Activated CD8-positive, alpha-beta T cell treated with anti-CD3 and anti-CD28 coated beads, Interleukin-2, amount 10 ng/mL, durations not matched to agents 7 days and 5 days (primary cell): ENCODE measurements around the gene RPGRIP1L. TPM values are rescaled to one million over a fixed set of nuclear protein-coding genes. Genes with fewer than 3 reads are reported as not detected.

Experiments used
- ATAC-seq: fragments of 150-1000 bp; cut with Tn5 transposase; one replicate; pipeline ENCODE4 v1.10.0; 2021; ENCODE audit warnings: moderate library complexity
- CTCF ChIA-PET: fragments of 350-600 bp; sonication (Branson Sonifier 250); formaldehyde crosslinking; loops from one replicate; lab custom pipeline; 2021; ENCODE audit warnings: antibody characterized with exemption; lab: Charles Lee
- POLR2A ChIA-PET: fragments of 350-600 bp; sonication (Branson Sonifier 250); formaldehyde crosslinking; loops from one replicate; lab custom pipeline; 2021; ENCODE audit warnings: antibody characterized with exemption; lab: Charles Lee
- DNase-seq: peaks from one replicate; pipeline ENCODE4 v3.0.0-alpha.2; 2020
- H3K27ac Mint-ChIP-seq: one replicate; pipeline ENCODE4 v1.8.0; 2021; ENCODE audit warnings: mild to moderate bottlenecking, mixed read lengths
- H3K27me3 Mint-ChIP-seq: one replicate; pipeline ENCODE4 v1.8.0; 2021; ENCODE audit warnings: low read depth, mixed read lengths
- H3K36me3 Mint-ChIP-seq: one replicate; pipeline ENCODE4 v1.8.0; 2021; ENCODE audit warnings: low read depth, mixed read lengths
- H3K4me1 Mint-ChIP-seq: one replicate; pipeline ENCODE4 v1.8.0; 2021; ENCODE audit warnings: low read depth, mixed read lengths
- H3K4me3 Mint-ChIP-seq: one replicate; pipeline ENCODE4 v1.8.0; 2021; ENCODE audit warnings: mild to moderate bottlenecking, mixed read lengths
- H3K9me3 Mint-ChIP-seq: one replicate; pipeline ENCODE4 v1.8.0; 2022; ENCODE audit warnings: mixed read lengths; ENCODE audit not compliant: insufficient read depth
- total RNA-seq, 2 experiments: library from RNA; stranded (reverse); gene quantifications; one replicate each; pipeline ENCODE4 v1.2.3, GENCODE V29; 2021

Gene RPGRIP1L
- total RNA-seq, 2 experiments from 2014 or later = 6.1 TPM

GRCh38 chr16:53597776-53598175 lies 105.9 kb downstream of the RPGRIP1L start:
- CTCF ChIA-PET = no interaction called here
- Mint-ChIP-seq H3K9me3 (no peaks in the 10 kb centered on the region), H3K27me3 (no peaks in the 10 kb centered on the region), H3K36me3 (no peaks in the 10 kb centered on the region), H3K4me1 (no peaks in the 10 kb centered on the region), H3K27ac (no peak overlapping the region), H3K4me3 (no peak overlapping the region)
- POLR2A ChIA-PET = no interaction called here
- no peak for ATAC-seq
- no peak for DNase-seq

- H3K4me3 Mint-ChIP-seq = no peak overlapping the region
- CTCF ChIA-PET = no interaction called here
- H3K4me1 Mint-ChIP-seq = no peaks in the 10 kb centered on the region
- POLR2A ChIA-PET = no interaction called here
- no peaks in the 10 kb centered on the region for H3K36me3 Mint-ChIP-seq
- H3K27ac Mint-ChIP-seq = no peak overlapping the region
- DNase-seq (no peak), ATAC-seq (no peak)
- H3K9me3 Mint-ChIP-seq = no peaks in the 10 kb centered on the region
- H3K27me3 Mint-ChIP-seq = peaks cover 6% of the 10 kb centered on the region
Observed at GRCh38 chr16:53588081-53588648, 115.5 kb downstream of the RPGRIP1L start.

DNA sequence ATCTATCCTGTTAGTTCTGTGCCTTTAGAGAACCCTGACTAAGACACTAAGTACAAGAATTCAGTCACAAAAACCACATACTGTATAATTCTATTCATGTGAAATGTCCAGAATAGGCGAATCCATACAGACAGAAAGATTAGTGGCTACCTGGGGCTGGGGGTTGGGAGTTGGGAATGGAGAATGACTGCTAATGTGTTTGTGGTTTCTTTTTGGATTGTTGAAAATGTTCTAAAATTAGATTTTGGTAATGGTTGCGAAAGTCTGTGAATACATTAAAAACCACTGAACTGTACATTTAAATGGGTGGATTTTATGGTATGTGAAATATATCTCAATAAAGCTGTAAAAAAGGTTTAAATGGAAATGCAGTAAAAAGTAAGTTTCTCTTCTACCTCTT lies 120.3 kb downstream of the RPGRIP1L start:
- DNase-seq (no peak), ATAC-seq (no peak)
- H3K4me1 Mint-ChIP-seq = no peaks in the 10 kb centered on the region
- CTCF ChIA-PET = no interaction called here
- no peak overlapping the region for H3K27ac Mint-ChIP-seq
- no peak overlapping the region for H3K4me3 Mint-ChIP-seq
- H3K9me3 Mint-ChIP-seq = no peaks in the 10 kb centered on the region
- POLR2A ChIA-PET = no interaction called here
- H3K36me3 Mint-ChIP-seq = no peaks in the 10 kb centered on the region
- H3K27me3 Mint-ChIP-seq = peaks cover 2% of the 10 kb centered on the region

DNA sequence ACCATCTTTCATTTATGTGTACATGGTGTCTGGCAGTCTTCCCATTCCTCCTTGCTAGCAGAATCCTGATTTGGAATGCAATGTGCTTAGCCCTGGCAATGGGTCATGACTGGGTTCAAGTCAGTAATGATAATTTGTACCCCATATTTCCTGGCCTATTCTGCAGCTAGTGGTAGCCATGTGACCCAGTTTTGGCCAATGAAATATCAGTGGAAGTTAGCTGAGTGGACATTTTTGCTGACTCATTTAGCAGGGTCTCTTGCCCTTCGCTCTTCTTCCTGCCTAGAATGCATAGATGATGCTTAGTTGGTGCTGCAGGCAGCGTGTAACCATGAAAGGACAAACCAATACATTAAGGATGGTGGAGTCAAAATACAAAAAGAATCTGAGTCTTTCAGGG lies 121.9 kb downstream of the RPGRIP1L start:
- no peak overlapping the region for H3K27ac Mint-ChIP-seq
- H3K4me3 Mint-ChIP-seq = no peak overlapping the region
- no peak for ATAC-seq
- no peaks in the 10 kb centered on the region for H3K27me3 Mint-ChIP-seq
- H3K9me3 Mint-ChIP-seq = no peaks in the 10 kb centered on the region
- H3K4me1 Mint-ChIP-seq = no peaks in the 10 kb centered on the region
- POLR2A ChIA-PET = no interaction called here
- H3K36me3 Mint-ChIP-seq = no peaks in the 10 kb centered on the region
- no peak for DNase-seq
- CTCF ChIA-PET = interaction anchor here (0.8 kb wide), 1 partner anchor 32 kb away, joined by 3 read pairs; no protein-coding TSS in a partner anchor

- H3K9me3 Mint-ChIP-seq = no peaks in the 10 kb centered on the region
- H3K4me3 Mint-ChIP-seq = no peak overlapping the region
- no peaks in the 10 kb centered on the region for H3K4me1 Mint-ChIP-seq
- CTCF ChIA-PET = interaction anchor here (1.5 kb wide), 1 partner anchor 21 kb away, joined by 3 read pairs; no protein-coding TSS in a partner anchor
- ATAC-seq = no peak
- H3K27me3 Mint-ChIP-seq = no peaks in the 10 kb centered on the region
- DNase-seq = no peak
- POLR2A ChIA-PET = no interaction called here
- no peak overlapping the region for H3K27ac Mint-ChIP-seq
- no peaks in the 10 kb centered on the region for H3K36me3 Mint-ChIP-seq
Observed at GRCh38 chr16:53580038-53580802, 123.4 kb downstream of the RPGRIP1L start.

- POLR2A ChIA-PET = no interaction called here
- CTCF ChIA-PET = no interaction called here
- H3K36me3 Mint-ChIP-seq = no peaks in the 10 kb centered on the region
- DNase-seq (no peak), ATAC-seq (no peak)
- H3K27me3 Mint-ChIP-seq = no peaks in the 10 kb centered on the region
- H3K4me3 Mint-ChIP-seq = no peak overlapping the region
- no peaks in the 10 kb centered on the region for H3K4me1 Mint-ChIP-seq
- no peaks in the 10 kb centered on the region for H3K9me3 Mint-ChIP-seq
- H3K27ac Mint-ChIP-seq = no peak overlapping the region
Observed at GRCh38 chr16:53576904-53577303, 126.8 kb downstream of the RPGRIP1L start.

GRCh38 chr16:53576210-53576609 lies 127.4 kb downstream of the RPGRIP1L start:
- H3K27me3 Mint-ChIP-seq = no peaks in the 10 kb centered on the region
- no peaks in the 10 kb centered on the region for H3K36me3 Mint-ChIP-seq
- no peak overlapping the region for H3K27ac Mint-ChIP-seq
- peaks cover 6% of the 10 kb centered on the region for H3K9me3 Mint-ChIP-seq
- no peaks in the 10 kb centered on the region for H3K4me1 Mint-ChIP-seq
- CTCF ChIA-PET = interaction anchor here (1.9 kb wide), 1 partner anchor 26 kb away, joined by 5 read pairs; no protein-coding TSS in a partner anchor
- ATAC-seq (no peak), DNase-seq (no peak)
- H3K4me3 Mint-ChIP-seq = no peak overlapping the region
- POLR2A ChIA-PET = no interaction called here

DNA sequence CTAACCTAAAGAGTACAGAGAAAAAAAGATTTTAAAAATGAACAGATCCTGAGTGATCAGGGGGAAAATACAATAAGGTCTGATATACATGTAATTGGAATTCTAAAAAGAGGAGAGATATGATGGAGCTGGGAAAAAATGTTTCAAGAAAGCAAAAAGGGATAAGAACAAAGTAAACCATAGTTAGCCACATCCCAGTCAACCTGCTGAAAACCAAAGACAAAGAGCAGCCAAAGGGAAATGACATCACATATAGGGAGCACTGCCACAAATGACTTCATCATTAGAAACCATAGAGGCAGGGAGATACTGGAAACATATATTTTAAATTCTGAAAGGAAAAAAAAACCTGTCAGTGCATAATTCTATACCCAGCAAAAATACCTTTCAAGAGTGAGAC lies 131.9 kb downstream of the RPGRIP1L start:
- Mint-ChIP-seq H3K27ac (no peak overlapping the region), H3K9me3 (peaks cover 10% of the 10 kb centered on the region), H3K4me1 (no peaks in the 10 kb centered on the region), H3K36me3 (no peaks in the 10 kb centered on the region), H3K27me3 (no peaks in the 10 kb centered on the region), H3K4me3 (no peak overlapping the region)
- ChIA-PET CTCF (no interaction called here), POLR2A (no interaction called here)
- ATAC-seq (no peak), DNase-seq (no peak)

DNA sequence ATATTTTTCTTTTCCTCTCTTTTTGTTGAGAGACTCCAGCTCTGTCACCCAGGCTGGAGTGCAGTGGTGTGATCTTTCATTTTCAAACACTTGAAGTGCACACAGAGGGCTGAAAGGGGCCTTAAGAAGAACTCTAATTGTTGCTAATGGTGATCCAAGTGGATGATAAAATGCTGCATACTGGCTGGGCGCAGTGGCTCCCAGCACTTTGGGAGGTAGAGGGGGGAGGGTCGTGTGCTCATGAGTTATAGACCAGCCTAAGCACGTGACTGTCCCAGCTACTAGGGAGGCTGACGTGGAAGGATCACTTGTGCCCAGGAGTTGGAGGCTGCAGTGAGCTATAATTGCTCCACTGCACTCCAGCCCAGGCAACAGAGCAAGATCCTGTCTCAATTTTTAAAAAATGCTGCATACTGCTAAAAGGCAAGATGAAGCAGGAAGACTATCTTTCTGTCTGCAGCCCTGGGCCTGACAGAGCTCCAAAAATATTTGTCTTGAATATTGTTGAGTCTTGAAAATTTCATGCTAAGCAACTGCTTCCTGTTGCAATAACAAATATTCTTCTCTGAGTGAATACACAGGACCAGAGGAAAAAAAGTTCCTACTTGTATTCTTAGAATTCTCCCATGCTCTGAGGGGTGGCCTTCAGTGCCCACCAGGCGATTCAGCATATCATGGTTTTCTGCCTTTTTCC lies 137.0 kb downstream of the RPGRIP1L start:
- DNase-seq = no peak
- no peaks in the 10 kb centered on the region for H3K4me1 Mint-ChIP-seq
- POLR2A ChIA-PET = no interaction called here
- H3K27ac Mint-ChIP-seq = no peak overlapping the region
- peaks cover 2% of the 10 kb centered on the region for H3K27me3 Mint-ChIP-seq
- no peak for ATAC-seq
- peaks cover 8% of the 10 kb centered on the region for H3K9me3 Mint-ChIP-seq
- H3K36me3 Mint-ChIP-seq = no peaks in the 10 kb centered on the region
- CTCF ChIA-PET = no interaction called here
- no peak overlapping the region for H3K4me3 Mint-ChIP-seq

DNA sequence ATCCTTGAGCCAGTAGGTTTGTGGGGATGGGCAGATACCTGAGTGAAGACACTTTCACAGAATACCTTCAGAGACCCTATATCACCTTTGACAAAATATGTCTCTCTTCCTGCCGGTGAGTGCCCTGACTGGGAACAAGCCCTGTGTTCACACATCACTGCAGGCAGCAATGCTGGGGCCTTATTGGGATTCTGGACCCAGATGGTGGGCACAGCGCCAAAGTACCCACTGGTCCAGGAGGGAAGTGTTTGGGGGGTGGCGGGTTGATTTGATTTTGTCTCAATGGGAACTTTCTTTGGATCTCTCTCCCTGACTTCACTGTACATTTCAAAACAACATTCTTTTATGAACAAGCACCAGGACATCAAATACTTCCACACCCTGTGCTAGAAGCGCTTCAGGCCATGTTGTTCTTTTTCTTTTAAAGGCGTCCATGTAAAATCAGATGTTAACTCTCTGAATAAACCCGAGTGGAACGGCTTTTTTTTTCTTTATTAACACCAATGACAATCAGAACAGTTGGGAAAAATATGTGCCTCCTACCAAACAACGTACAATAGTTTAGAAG lies 138.3 kb downstream of the RPGRIP1L start:
- no peak for ATAC-seq
- DNase-seq = no peak
- H3K4me3 Mint-ChIP-seq = no peak overlapping the region
- ChIA-PET CTCF (no interaction called here), POLR2A (no interaction called here)
- H3K27me3 Mint-ChIP-seq = peaks cover 2% of the 10 kb centered on the region
- no peaks in the 10 kb centered on the region for H3K9me3 Mint-ChIP-seq
- no peak overlapping the region for H3K27ac Mint-ChIP-seq
- no peaks in the 10 kb centered on the region for H3K4me1 Mint-ChIP-seq
- H3K36me3 Mint-ChIP-seq = no peaks in the 10 kb centered on the region

GRCh38 chr16:53563426-53563825 lies 140.2 kb downstream of the RPGRIP1L start:
- ATAC-seq = no peak
- DNase-seq = no peak
- no peaks in the 10 kb centered on the region for H3K36me3 Mint-ChIP-seq
- H3K27ac Mint-ChIP-seq = no peak overlapping the region
- no peaks in the 10 kb centered on the region for H3K9me3 Mint-ChIP-seq
- H3K4me3 Mint-ChIP-seq = no peak overlapping the region
- H3K27me3 Mint-ChIP-seq = peaks cover 2% of the 10 kb centered on the region
- POLR2A ChIA-PET = no interaction called here
- H3K4me1 Mint-ChIP-seq = no peaks in the 10 kb centered on the region
- CTCF ChIA-PET = interaction anchor here (1.7 kb wide), 1 partner anchor 14 kb away, joined by 6 read pairs; no protein-coding TSS in a partner anchor
